CD14-positive monocyte (primary cell): ENCODE data around the gene JMJD1C. TPM values are rescaled to one million over a fixed set of nuclear protein-coding genes. Genes with fewer than 3 reads are reported as not detected.
A peak's percentile ranks its signal among the peaks of the same experiment; 100 is the strongest.

Experiments used
- DNase-seq, 3 donors: peaks; one replicate each; pipeline ENCODE4 v3.0.0-alpha.2; 2011 to 2022
- H2AFZ ChIP-seq: 2 replicates; pipeline ENCODE4 v1.6.0; 2012; ENCODE audit warnings: mild to moderate bottlenecking, low read depth, low read length, inconsistent platforms; ENCODE audit not compliant: insufficient read depth, poor library complexity, severe bottlenecking
- H3K27ac ChIP-seq, 2 donors: 1 replicate in 1 of 2; 2 replicates in 1 of 2; pipeline ENCODE4 v1.5.1; 2012 to 2013; ENCODE audit warnings: low read length in 2 of 2, control low read depth in 1 of 2, inconsistent platforms in 1 of 2, low read depth in 1 of 2, mild to moderate bottlenecking in 1 of 2
- H3K27me3 ChIP-seq, 2 donors: one replicate each; pipeline versions ENCODE4 v1.6.0 to v1.6.1; 2011 to 2013; ENCODE audit warnings: low read length in 2 of 2; ENCODE audit not compliant: control insufficient read depth in 2 of 2, insufficient read depth in 2 of 2
- H3K36me3 ChIP-seq, 2 donors: replicated peaks in 1 of 2; 1 replicate in 1 of 2; 2 replicates in 1 of 2; pipeline versions ENCODE4 v1.5.1 to v1.6.1; 2012 to 2013; ENCODE audit warnings: low read length in 2 of 2, control low read depth in 1 of 2, inconsistent platforms in 1 of 2, mild to moderate bottlenecking in 1 of 2; ENCODE audit not compliant: insufficient read depth in 2 of 2, control insufficient read depth in 1 of 2
- H3K4me1 ChIP-seq, 2 donors: 1 replicate in 1 of 2; 2 replicates in 1 of 2; pipeline versions ENCODE4 v1.5.1 to v1.6.1; 2012 to 2013; ENCODE audit warnings: low read length in 2 of 2, control low read depth in 1 of 2, inconsistent platforms in 1 of 2, mild to moderate bottlenecking in 1 of 2, moderate library complexity in 1 of 2; ENCODE audit not compliant: insufficient read depth in 2 of 2, control insufficient read depth in 1 of 2
- H3K4me2 ChIP-seq: replicated peaks from 2 replicates; pipeline ENCODE3; 2012; ENCODE audit warnings: low read length, moderate library complexity, mild to moderate bottlenecking; ENCODE audit not compliant: poor library complexity, severe bottlenecking; ENCODE audit errors: extremely low read depth
- H3K4me3 ChIP-seq, 3 experiments: fragments of 200-600 bp in 1 of 3; sonication (generic) in 1 of 3; replicated peaks in 1 of 3; 1 replicate in 2 of 3; 2 replicates in 1 of 3; pipeline ENCODE4 v1.5.1; 2011 to 2013; ENCODE audit warnings: low read length in 3 of 3, mild to moderate bottlenecking in 3 of 3, control low read depth in 2 of 3, low read depth in 2 of 3, inconsistent platforms in 1 of 3, moderate library complexity in 1 of 3
- H3K79me2 ChIP-seq: 2 replicates; pipeline ENCODE4 v1.6.0; 2012; ENCODE audit warnings: mild to moderate bottlenecking, control low read depth, inconsistent platforms, low read length, moderate library complexity; ENCODE audit not compliant: insufficient read depth
- H3K9ac ChIP-seq: 2 replicates; pipeline ENCODE4 v1.6.0; 2017; ENCODE audit warnings: low read length, mild to moderate bottlenecking; ENCODE audit not compliant: insufficient read depth, poor library complexity, severe bottlenecking
- H3K9me3 ChIP-seq, 2 donors: replicated peaks in 1 of 2; 1 replicate in 1 of 2; 2 replicates in 1 of 2; pipeline versions ENCODE4 v1.5.1 to v1.6.1; 2012 to 2013; ENCODE audit warnings: low read length in 2 of 2, control low read depth in 1 of 2; ENCODE audit not compliant: control insufficient read depth in 1 of 2, insufficient read depth in 1 of 2
- H4K20me1 ChIP-seq: 2 replicates; pipeline ENCODE4 v1.6.0; 2012; ENCODE audit warnings: mild to moderate bottlenecking, low read length, control low read depth, moderate library complexity; ENCODE audit not compliant: insufficient read depth
- H3K27ac Mint-ChIP-seq, 7 donors: one replicate each; pipeline ENCODE4 v1.8.0; 2020; ENCODE audit warnings: mild to moderate bottlenecking in 7 of 7, mixed read lengths in 7 of 7, moderate library complexity in 6 of 7, inconsistent platforms in 2 of 7
- H3K27me3 Mint-ChIP-seq, 3 donors: one replicate each; pipeline ENCODE4 v1.8.0; 2021 to 2022; ENCODE audit warnings: low read depth in 3 of 3, mild to moderate bottlenecking in 3 of 3, mixed read lengths in 3 of 3, moderate library complexity in 3 of 3, inconsistent platforms in 1 of 3
- H3K36me3 Mint-ChIP-seq, 2 donors: one replicate each; pipeline ENCODE4 v1.8.0; 2020; ENCODE audit warnings: mixed read lengths in 2 of 2, inconsistent platforms in 1 of 2, mild to moderate bottlenecking in 1 of 2
- H3K4me1 Mint-ChIP-seq: one replicate; pipeline ENCODE4 v1.8.0; 2020; ENCODE audit warnings: mild to moderate bottlenecking, mixed read lengths
- H3K4me3 Mint-ChIP-seq, 2 donors: one replicate each; pipeline ENCODE4 v1.8.0; 2020; ENCODE audit warnings: mild to moderate bottlenecking in 2 of 2, mixed read lengths in 2 of 2, moderate library complexity in 1 of 2
- H3K9me3 Mint-ChIP-seq, 7 donors: one replicate each; pipeline ENCODE4 v1.8.0; 2020 to 2022; ENCODE audit warnings: mixed read lengths in 7 of 7, mild to moderate bottlenecking in 6 of 7, moderate library complexity in 6 of 7, inconsistent platforms in 2 of 7
- CTCF ChIP-seq: fragments of 200-600 bp; IDR thresholded peaks from one replicate; pipeline ENCODE4 v1.8.0; 2022; ENCODE audit warnings: antibody characterized with exemption, mild to moderate bottlenecking
- WGBS: methylation state at CpG from one replicate; pipeline ENCODE4 v1.1.5; 2013; ENCODE audit warnings: missing lambda C conversion rate; ENCODE audit not compliant: insufficient coverage; 5-methylcytosine and 5-hydroxymethylcytosine counted together
- intact Hi-C, 2 donors: fragments of 100-400 bp; cut with micrococcal nuclease; formaldehyde crosslinking; loops; one replicate each; pipeline versions ENCODE4 v1.15.0 to v1.15.1; 2023
- polyA plus RNA-seq, 3 donors: library from polyadenylated mRNA; depleted of rRNA in 1 of 3; unstranded in 2 of 3; stranded (reverse) in 1 of 3; fragments of 300-500 nt in 2 of 3; fragments of >200 nt in 1 of 3; fragmentation: Illumina TruSeq in 2 of 3; gene quantifications; 1 replicate in 2 of 3; 2 replicates in 1 of 3; pipeline ENCODE4 v1.2.3, GENCODE V29; 2012 to 2021

Gene JMJD1C
- polyA plus RNA-seq, 3 donors, result 27.8 to 84.8 (median 46.5) TPM

- Mint-ChIP-seq H3K4me1 (peaks cover 35% of the 10 kb centered on the region), H3K27ac (peak overlapping the region in 1 of 7 donors; percentile 76), H3K9me3 (no peaks in the 10 kb centered on the region), H3K27me3 (no peaks in the 10 kb centered on the region), H3K4me3 (no peak overlapping the region), H3K36me3 (peaks cover 33 to 48% of the 10 kb centered on the region in 2 donors)
- Histone ChIP-seq H3K9ac (no peak overlapping the region), H3K79me2 (peaks cover 97% of the 10 kb centered on the region), H4K20me1 (peaks cover 99% of the 10 kb centered on the region), H3K4me2 (no peak overlapping the region), H2AFZ (no peak overlapping the region), H3K36me3 (peaks cover 14 to 45% of the 10 kb centered on the region in 2 donors), H3K9me3 (no peaks in the 10 kb centered on the region), H3K4me3 (no peak overlapping the region), H3K4me1 (peaks cover 18 to 19% of the 10 kb centered on the region in 2 donors), H3K27ac (peak overlapping the region in 1 of 2 donors; percentile 38), H3K27me3 (no peaks in the 10 kb centered on the region)
- TF ChIP-seq CTCF, result no peak
- no peak for DNase-seq
- intact Hi-C loops, result loop anchor here in 1 of 2 donors (10.0 kb wide), 1 partner anchor 141 kb away; no protein-coding TSS in a partner anchor
Measured at GRCh38 chr10:63145782-63146181, 320.0 kb downstream of the JMJD1C start.

- Histone ChIP-seq H3K4me1 (peaks cover 18 to 19% of the 10 kb centered on the region in 2 donors), H3K9me3 (no peaks in the 10 kb centered on the region), H3K36me3 (peaks cover 10 to 55% of the 10 kb centered on the region in 2 donors), H3K4me3 (peak overlapping the region; percentile 23 to 67 (median 32)), H3K27ac (peak overlapping the region; percentile 51 to 73), H3K79me2 (peaks cover 100% of the 10 kb centered on the region), H3K4me2 (peak overlapping the region; percentile 57), H2AFZ (peak overlapping the region; percentile 27), H3K9ac (no peak overlapping the region), H4K20me1 (peaks cover 99% of the 10 kb centered on the region), H3K27me3 (no peaks in the 10 kb centered on the region)
- Mint-ChIP-seq H3K36me3 (peaks cover 35 to 50% of the 10 kb centered on the region in 2 donors), H3K27ac (peak overlapping the region; percentile 82 to 96 (median 92)), H3K4me3 (peak overlapping the region; percentile 75 to 92), H3K27me3 (no peaks in the 10 kb centered on the region), H3K4me1 (peaks cover 39% of the 10 kb centered on the region), H3K9me3 (no peaks in the 10 kb centered on the region)
- TF ChIP-seq CTCF, result no peak
- peak; percentile 15 to 42 (median 39) for DNase-seq
- intact Hi-C loops, result loop anchor here in 1 of 2 donors (10.0 kb wide), 1 partner anchor 139 kb away; no protein-coding TSS in a partner anchor
- WGBS, result no CpG with 5 or more reads among the region's 5 CpGs
Measured at GRCh38 chr10:63143987-63144386, 321.8 kb downstream of the JMJD1C start.
